Neural cell (in vitro differentiated cells): Measurements from ENCODE around the gene SLC35B4. TPM values are rescaled to one million over a fixed set of nuclear protein-coding genes. Genes with fewer than 3 reads are reported as not detected.
A peak's percentile ranks its signal among the peaks of the same experiment; 100 is the strongest.

Experiments
- H2AFZ ChIP-seq: fragments of 200-600, 300-800 bp; sonication (generic), shearing (Covaris generic); 2 replicates; pipeline ENCODE4 v1.6.0; 2014; ENCODE audit warnings: low read depth, mild to moderate bottlenecking, antibody characterized with exemption, low read length, moderate library complexity
- H3F3A ChIP-seq: fragments of 200-600 bp; shearing (Covaris generic); 2 replicates; pipeline ENCODE4 v1.6.1; 2016; ENCODE audit warnings: mild to moderate bottlenecking, moderate library complexity, mixed read lengths, antibody characterized with exemption, low read length; ENCODE audit not compliant: insufficient read depth, poor library complexity, severe bottlenecking
- H3K27ac ChIP-seq: fragments of 200-600, 300-800 bp; sonication (generic), shearing (Covaris generic); 2 replicates; pipeline ENCODE4 v1.5.1; 2014; ENCODE audit warnings: mild to moderate bottlenecking, low read length, moderate library complexity
- H3K27me3 ChIP-seq: fragments of 300-800, 200-600 bp; sonication (generic), shearing (Covaris generic); 2 replicates; pipeline ENCODE4 v1.6.0; 2014; ENCODE audit warnings: mild to moderate bottlenecking, low read depth, low read length, moderate library complexity; ENCODE audit not compliant: insufficient read depth
- H3K36me3 ChIP-seq: fragments of 300-800, 200-600 bp; sonication (generic), shearing (Covaris generic); 2 replicates; pipeline ENCODE4 v1.5.1; 2014; ENCODE audit warnings: mild to moderate bottlenecking, antibody characterized with exemption, low read length, moderate library complexity; ENCODE audit not compliant: insufficient read depth
- H3K4me2 ChIP-seq: fragments of 300-800, 200-600 bp; sonication (generic), shearing (Covaris generic); 2 replicates; pipeline ENCODE4 v1.6.0; 2014; ENCODE audit warnings: mild to moderate bottlenecking, low read length
- H3K4me3 ChIP-seq: fragments of 300-800, 200-600 bp; sonication (generic), shearing (Covaris generic); 2 replicates; pipeline ENCODE4 v1.5.1; 2014; ENCODE audit warnings: mild to moderate bottlenecking, low read length, moderate library complexity
- H3K79me2 ChIP-seq: fragments of 200-600 bp; shearing (Covaris generic); replicated peaks from 2 replicates; pipeline ENCODE4 v1.6.0; 2014; ENCODE audit warnings: mild to moderate bottlenecking, low read length, moderate library complexity; ENCODE audit not compliant: insufficient read depth
- H3K9ac ChIP-seq: fragments of 300-800, 200-600 bp; sonication (generic), shearing (Covaris generic); 2 replicates; pipeline ENCODE4 v1.6.1; 2016; ENCODE audit warnings: mild to moderate bottlenecking, low read length, mixed read lengths
- H3K9me2 ChIP-seq: fragments of 200-600 bp; shearing (Covaris generic); 2 replicates; pipeline ENCODE4 v1.6.1; 2016; ENCODE audit warnings: mild to moderate bottlenecking, low read length, mixed read lengths; ENCODE audit not compliant: insufficient read depth
- H3K9me3 ChIP-seq: fragments of 200-600, 300-800 bp; sonication (generic), shearing (Covaris generic); 2 replicates; pipeline ENCODE4 v1.6.1; 2016; ENCODE audit warnings: mild to moderate bottlenecking, mixed run types, low read length, moderate library complexity, mixed read lengths
- H4K20me1 ChIP-seq: fragments of 200-600 bp; shearing (Covaris generic); 2 replicates; pipeline ENCODE4 v1.6.1; 2016; ENCODE audit warnings: mild to moderate bottlenecking, mixed run types; ENCODE audit not compliant: insufficient read depth
- CTCF ChIP-seq: fragments of 450-650 bp; IDR thresholded peaks from 2 replicates; pipeline ENCODE4 v1.5.1; 2014; ENCODE audit warnings: antibody characterized with exemption, mild to moderate bottlenecking, moderate library complexity; ENCODE audit not compliant: poor library complexity, severe bottlenecking
- EP300 ChIP-seq: fragments of 450-650 bp; conservative IDR thresholded peaks from 2 replicates; pipeline ENCODE4 v1.6.1; 2014; ENCODE audit warnings: antibody characterized with exemption, mild to moderate bottlenecking, moderate library complexity; ENCODE audit not compliant: poor library complexity, severe bottlenecking
- EZH2 ChIP-seq: fragments of 200-600, 300-800 bp; shearing (Covaris generic), sonication (generic); IDR thresholded peaks from 2 replicates; pipeline ENCODE4 v1.6.1; 2014; ENCODE audit warnings: antibody characterized with exemption, low read length, borderline replicate concordance, mild to moderate bottlenecking; ENCODE audit not compliant: insufficient read depth, poor library complexity, severe bottlenecking
- MXI1 ChIP-seq: fragments of 450-650 bp; conservative IDR thresholded peaks from 2 replicates; pipeline ENCODE4 v1.6.1; 2014; ENCODE audit warnings: antibody characterized with exemption, mild to moderate bottlenecking; ENCODE audit not compliant: poor library complexity, severe bottlenecking
- POLR2AphosphoS5 ChIP-seq: IDR thresholded peaks from 2 replicates; pipeline ENCODE4 v1.6.1; 2012
- RAD21 ChIP-seq: fragments of 450-650 bp; conservative IDR thresholded peaks from 2 replicates; pipeline ENCODE4 v1.6.1; 2014; ENCODE audit warnings: antibody characterized with exemption, mild to moderate bottlenecking, moderate library complexity
- SMC3 ChIP-seq: fragments of 450-650 bp; conservative IDR thresholded peaks from 2 replicates; pipeline ENCODE4 v1.6.1; 2014; ENCODE audit warnings: antibody characterized with exemption, mild to moderate bottlenecking, moderate library complexity; ENCODE audit not compliant: poor library complexity
- TAF1 ChIP-seq: IDR thresholded peaks from 2 replicates; pipeline ENCODE4 v1.6.1; 2012; ENCODE audit warnings: low read depth
- polyA plus RNA-seq: library from polyadenylated mRNA; depleted of rRNA; stranded (reverse); fragments of >200 nt; gene quantifications from 2 replicates; pipeline ENCODE4 v1.2.3, GENCODE V29; 2014
- TF ChIP-seq, protein P1 (sequence below): IDR thresholded peaks from 2 replicates; pipeline ENCODE4 v1.6.1; 2012; ENCODE audit warnings: borderline replicate concordance

Gene SLC35B4
- polyA plus RNA-seq, 1 donor from 2014 or later: 30.1 TPM

GRCh38 chr7:134293002-134293740 lies 23.6 kb downstream of the SLC35B4 start:
- no peak overlapping the region for H3K4me3 ChIP-seq
- no peak overlapping the region for H3K4me2 ChIP-seq
- no peak overlapping the region for H2AFZ ChIP-seq
- no peaks in the 10 kb centered on the region for H3K79me2 ChIP-seq
- H3K9me3 ChIP-seq: no peaks in the 10 kb centered on the region
- no peak for TF ChIP-seq EZH2
- TF ChIP-seq TAF1: no peak
- no peak for TF ChIP-seq POLR2AphosphoS5
- no peak for TF ChIP-seq CTCF
- TF ChIP-seq, protein P1, sequence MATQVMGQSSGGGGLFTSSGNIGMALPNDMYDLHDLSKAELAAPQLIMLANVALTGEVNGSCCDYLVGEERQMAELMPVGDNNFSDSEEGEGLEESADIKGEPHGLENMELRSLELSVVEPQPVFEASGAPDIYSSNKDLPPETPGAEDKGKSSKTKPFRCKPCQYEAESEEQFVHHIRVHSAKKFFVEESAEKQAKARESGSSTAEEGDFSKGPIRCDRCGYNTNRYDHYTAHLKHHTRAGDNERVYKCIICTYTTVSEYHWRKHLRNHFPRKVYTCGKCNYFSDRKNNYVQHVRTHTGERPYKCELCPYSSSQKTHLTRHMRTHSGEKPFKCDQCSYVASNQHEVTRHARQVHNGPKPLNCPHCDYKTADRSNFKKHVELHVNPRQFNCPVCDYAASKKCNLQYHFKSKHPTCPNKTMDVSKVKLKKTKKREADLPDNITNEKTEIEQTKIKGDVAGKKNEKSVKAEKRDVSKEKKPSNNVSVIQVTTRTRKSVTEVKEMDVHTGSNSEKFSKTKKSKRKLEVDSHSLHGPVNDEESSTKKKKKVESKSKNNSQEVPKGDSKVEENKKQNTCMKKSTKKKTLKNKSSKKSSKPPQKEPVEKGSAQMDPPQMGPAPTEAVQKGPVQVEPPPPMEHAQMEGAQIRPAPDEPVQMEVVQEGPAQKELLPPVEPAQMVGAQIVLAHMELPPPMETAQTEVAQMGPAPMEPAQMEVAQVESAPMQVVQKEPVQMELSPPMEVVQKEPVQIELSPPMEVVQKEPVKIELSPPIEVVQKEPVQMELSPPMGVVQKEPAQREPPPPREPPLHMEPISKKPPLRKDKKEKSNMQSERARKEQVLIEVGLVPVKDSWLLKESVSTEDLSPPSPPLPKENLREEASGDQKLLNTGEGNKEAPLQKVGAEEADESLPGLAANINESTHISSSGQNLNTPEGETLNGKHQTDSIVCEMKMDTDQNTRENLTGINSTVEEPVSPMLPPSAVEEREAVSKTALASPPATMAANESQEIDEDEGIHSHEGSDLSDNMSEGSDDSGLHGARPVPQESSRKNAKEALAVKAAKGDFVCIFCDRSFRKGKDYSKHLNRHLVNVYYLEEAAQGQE: no peak
- TF ChIP-seq SMC3: no peak
- TF ChIP-seq RAD21: no peak
- TF ChIP-seq EP300: no peak
- TF ChIP-seq MXI1: no peak
- no peaks in the 10 kb centered on the region for H3F3A ChIP-seq
- H3K9ac ChIP-seq: no peak overlapping the region
- no peaks in the 10 kb centered on the region for H3K9me2 ChIP-seq
- no peaks in the 10 kb centered on the region for H3K27me3 ChIP-seq
- H3K36me3 ChIP-seq: no peaks in the 10 kb centered on the region
- H3K27ac ChIP-seq: peak overlapping the region; percentile 24
- no peaks in the 10 kb centered on the region for H4K20me1 ChIP-seq

DNA sequence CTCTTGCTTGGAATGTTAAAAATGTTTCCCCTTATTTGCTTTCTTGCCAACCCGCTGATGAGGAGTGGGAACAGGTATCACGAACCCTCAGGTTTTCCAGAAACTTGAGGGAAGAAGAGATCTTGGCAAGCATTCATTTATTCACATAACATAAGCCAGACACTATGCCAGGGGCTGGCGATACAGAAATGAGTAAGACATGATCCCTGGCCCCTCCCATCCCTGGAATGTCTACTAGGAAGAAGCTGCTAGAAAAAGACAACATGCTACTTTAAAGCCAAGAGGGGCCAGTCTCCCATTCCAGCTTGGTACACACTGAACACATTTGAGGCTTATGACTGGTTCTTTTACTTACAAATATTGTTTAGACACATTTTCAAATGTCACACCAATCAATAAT lies 26.4 kb downstream of the SLC35B4 start:
- Histone ChIP-seq H2AFZ (no peak overlapping the region), H3K4me3 (no peak overlapping the region), H3K79me2 (no peaks in the 10 kb centered on the region), H3K36me3 (no peaks in the 10 kb centered on the region), H3K4me2 (no peak overlapping the region), H3K27ac (no peak overlapping the region), H4K20me1 (no peaks in the 10 kb centered on the region), H3K9ac (no peak overlapping the region), H3K9me3 (no peaks in the 10 kb centered on the region), H3K9me2 (no peaks in the 10 kb centered on the region), H3K27me3 (no peaks in the 10 kb centered on the region), H3F3A (no peaks in the 10 kb centered on the region)
- TF ChIP-seq RAD21 (no peak), TAF1 (no peak), EZH2 (no peak), EP300 (no peak), SMC3 (no peak), POLR2AphosphoS5 (no peak), CTCF (no peak), MXI1 (no peak)
- TF ChIP-seq, protein P1: no peak
